GM18498 (cell line): ENCODE results near the gene ST3GAL5.
"Not testable (repeated sequence)": the region's sequence is repeated elsewhere in the genome, so short reads cannot be mapped to it uniquely, and the experiment has no call there.

Source experiments
- ATAC-seq: cut with Tn5 transposase; IDR thresholded peaks from one replicate; pipeline ENCODE4 v1.9.1; 2021; ENCODE audit warnings: mild to moderate bottlenecking, moderate library complexity; ENCODE audit not compliant: unreplicated experiment

The ST3GAL5 gene

GRCh38 chr2:85888684-85889626, at the start of gene ST3GAL5:
Gene ST3GAL5, minus strand, starts transcription at chr2:85888990. Its CDS starts 85 bp downstream, at chr2:85888905.
- ATAC-seq: peak; percentile 87

GRCh38 chr2:85938456-85938855, 49.7 kb upstream of the ST3GAL5 start:
- no peak for ATAC-seq

GRCh38 chr2:85937069-85937439, 48.3 kb upstream of the ST3GAL5 start:
- ATAC-seq: no peak

- ATAC-seq: no peak
Observed at GRCh38 chr2:85936421-85937068, 47.8 kb upstream of the ST3GAL5 start.

- ATAC-seq: no peak
Observed at GRCh38 chr2:85935746-85936208, 47.0 kb upstream of the ST3GAL5 start.

GRCh38 chr2:85935170-85935745, 46.5 kb upstream of the ST3GAL5 start:
- ATAC-seq: no peak

GRCh38 chr2:85933753-85934594, 45.2 kb upstream of the ST3GAL5 start:
- no peak for ATAC-seq

GRCh38 chr2:85931151-85931550, 42.4 kb upstream of the ST3GAL5 start:
- ATAC-seq: not testable (repeated sequence)

- no peak for ATAC-seq
Observed at GRCh38 chr2:85930129-85931124, 41.6 kb upstream of the ST3GAL5 start.

- ATAC-seq: no peak
Observed at GRCh38 chr2:85929096-85930050, 40.6 kb upstream of the ST3GAL5 start.

GRCh38 chr2:85926931-85927661, 38.3 kb upstream of the ST3GAL5 start:
- ATAC-seq: no peak

- ATAC-seq: no peak
Observed at GRCh38 chr2:85926526-85926925, 37.7 kb upstream of the ST3GAL5 start.

- no peak for ATAC-seq
Observed at GRCh38 chr2:85925216-85925671, 36.5 kb upstream of the ST3GAL5 start.

GRCh38 chr2:85924522-85924921, 35.7 kb upstream of the ST3GAL5 start:
- ATAC-seq: no peak

- ATAC-seq: no peak
Observed at GRCh38 chr2:85922199-85922598, 33.4 kb upstream of the ST3GAL5 start.

- no peak for ATAC-seq
Observed at GRCh38 chr2:85921659-85922058, 32.9 kb upstream of the ST3GAL5 start.

GRCh38 chr2:85920810-85921545, 32.2 kb upstream of the ST3GAL5 start:
- ATAC-seq: no peak
